NB4 (cell line): ENCODE results near the gene ZNF692.

ENCODE experiments used
- POLR2A ChIP-seq: IDR thresholded peaks from 2 replicates; pipeline ENCODE4 v1.6.1; 2011; ENCODE audit warnings: mild to moderate bottlenecking; ENCODE audit not compliant: insufficient read length; ENCODE audit errors: extremely low read depth
- TF ChIP-seq, protein P1 (sequence below): IDR thresholded peaks from one replicate; pipeline ENCODE4 v1.5.1; 2012; ENCODE audit warnings: low read depth, low read length

DNA sequence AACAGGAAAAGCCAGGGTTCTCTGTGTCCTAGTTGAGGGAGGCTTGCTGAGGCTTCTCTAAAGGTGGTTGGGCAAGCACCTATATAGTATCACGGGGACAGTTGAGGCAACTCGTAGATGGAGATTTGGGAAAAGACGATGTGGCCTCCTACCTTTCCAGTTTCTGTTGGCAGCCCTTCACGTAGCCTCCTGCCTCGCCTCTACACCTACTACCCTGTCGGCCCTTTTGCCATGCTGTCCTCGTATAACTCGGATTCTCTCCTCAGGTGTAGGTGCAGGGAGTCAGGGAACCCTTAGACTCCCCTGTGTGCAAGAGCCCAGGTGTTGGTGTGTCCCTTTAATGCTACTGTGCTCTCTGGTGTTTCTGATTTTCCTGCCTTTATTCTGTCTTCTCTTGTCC lies 10.3 kb downstream of the ZNF692 start:
- TF ChIP-seq, protein P1, sequence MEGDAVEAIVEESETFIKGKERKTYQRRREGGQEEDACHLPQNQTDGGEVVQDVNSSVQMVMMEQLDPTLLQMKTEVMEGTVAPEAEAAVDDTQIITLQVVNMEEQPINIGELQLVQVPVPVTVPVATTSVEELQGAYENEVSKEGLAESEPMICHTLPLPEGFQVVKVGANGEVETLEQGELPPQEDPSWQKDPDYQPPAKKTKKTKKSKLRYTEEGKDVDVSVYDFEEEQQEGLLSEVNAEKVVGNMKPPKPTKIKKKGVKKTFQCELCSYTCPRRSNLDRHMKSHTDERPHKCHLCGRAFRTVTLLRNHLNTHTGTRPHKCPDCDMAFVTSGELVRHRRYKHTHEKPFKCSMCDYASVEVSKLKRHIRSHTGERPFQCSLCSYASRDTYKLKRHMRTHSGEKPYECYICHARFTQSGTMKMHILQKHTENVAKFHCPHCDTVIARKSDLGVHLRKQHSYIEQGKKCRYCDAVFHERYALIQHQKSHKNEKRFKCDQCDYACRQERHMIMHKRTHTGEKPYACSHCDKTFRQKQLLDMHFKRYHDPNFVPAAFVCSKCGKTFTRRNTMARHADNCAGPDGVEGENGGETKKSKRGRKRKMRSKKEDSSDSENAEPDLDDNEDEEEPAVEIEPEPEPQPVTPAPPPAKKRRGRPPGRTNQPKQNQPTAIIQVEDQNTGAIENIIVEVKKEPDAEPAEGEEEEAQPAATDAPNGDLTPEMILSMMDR: no peak
- TF ChIP-seq POLR2A: no peak
